Measurements from ENCODE around the gene IPPK.

IPPK gene

DNA sequence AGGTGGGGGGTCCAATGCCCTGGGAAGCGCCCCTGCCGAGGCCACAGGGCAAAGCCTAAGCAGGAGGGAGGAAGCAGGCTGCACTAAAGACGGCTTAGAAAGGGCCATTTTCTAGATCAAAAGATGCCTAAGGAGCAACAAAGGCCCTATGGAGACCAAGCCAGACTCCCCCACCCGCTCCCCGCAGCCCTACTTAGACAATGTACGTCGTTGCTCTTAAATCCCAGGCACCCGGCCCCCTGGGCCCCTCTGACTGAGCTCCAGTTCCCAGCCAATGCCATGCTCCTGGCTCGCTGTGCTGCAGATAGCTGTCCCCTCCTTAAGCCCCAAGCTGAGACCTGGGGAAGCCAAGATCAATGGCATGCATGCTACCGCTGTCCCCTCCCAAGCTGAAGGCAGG lies 10.3 kb downstream of the IPPK start:
- DNase-seq (ENCODE audit: low read depth, low spot score) = no peak
- no peak overlapping the region for H3K4me3 ChIP-seq (ENCODE audit: low read length)

DNA sequence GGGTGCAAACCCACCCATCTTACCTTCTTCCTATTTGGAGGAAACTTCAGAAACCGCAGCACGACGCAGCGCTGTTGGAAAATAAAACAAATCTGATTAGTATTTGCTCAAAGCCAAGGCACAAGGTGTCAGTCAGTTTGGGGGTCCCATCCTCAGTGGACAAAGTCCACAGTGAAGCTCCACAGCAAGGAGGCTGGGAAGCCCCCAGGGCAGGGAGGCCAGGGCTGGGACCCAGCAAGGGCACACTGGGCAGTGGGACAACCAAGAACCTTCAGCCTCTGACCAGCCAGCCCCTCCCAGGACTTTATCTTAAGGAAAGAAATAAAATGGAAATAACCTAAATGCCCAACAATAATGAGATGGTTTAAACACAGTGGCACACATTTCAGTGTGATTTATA lies 11.3 kb downstream of the IPPK start:
- no peak for DNase-seq (ENCODE audit: low read depth, low spot score)
- H3K4me3 ChIP-seq (ENCODE audit: low read length) = no peak overlapping the region

DNA sequence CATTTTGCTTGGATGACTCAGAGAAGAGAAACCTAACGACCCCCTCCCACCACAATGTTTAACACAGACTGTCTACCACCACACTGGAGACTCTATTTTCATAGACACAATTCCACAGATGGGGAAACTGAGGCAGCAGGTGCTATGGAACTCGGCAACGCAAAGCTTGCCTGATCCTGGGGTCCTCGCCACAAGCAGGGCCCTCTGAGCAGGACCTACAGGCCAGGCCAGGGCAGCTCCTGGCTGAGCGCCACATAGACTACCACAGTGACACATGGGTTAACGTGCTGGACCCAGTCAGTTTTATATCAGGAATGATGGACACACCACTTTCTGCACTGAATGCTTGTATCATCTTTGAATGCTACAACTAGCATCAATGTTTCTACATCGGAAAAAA lies 11.8 kb downstream of the IPPK start:
- no peak for DNase-seq (ENCODE audit: low read depth, low spot score)
- H3K4me3 ChIP-seq (ENCODE audit: low read length) = no peak overlapping the region

DNA sequence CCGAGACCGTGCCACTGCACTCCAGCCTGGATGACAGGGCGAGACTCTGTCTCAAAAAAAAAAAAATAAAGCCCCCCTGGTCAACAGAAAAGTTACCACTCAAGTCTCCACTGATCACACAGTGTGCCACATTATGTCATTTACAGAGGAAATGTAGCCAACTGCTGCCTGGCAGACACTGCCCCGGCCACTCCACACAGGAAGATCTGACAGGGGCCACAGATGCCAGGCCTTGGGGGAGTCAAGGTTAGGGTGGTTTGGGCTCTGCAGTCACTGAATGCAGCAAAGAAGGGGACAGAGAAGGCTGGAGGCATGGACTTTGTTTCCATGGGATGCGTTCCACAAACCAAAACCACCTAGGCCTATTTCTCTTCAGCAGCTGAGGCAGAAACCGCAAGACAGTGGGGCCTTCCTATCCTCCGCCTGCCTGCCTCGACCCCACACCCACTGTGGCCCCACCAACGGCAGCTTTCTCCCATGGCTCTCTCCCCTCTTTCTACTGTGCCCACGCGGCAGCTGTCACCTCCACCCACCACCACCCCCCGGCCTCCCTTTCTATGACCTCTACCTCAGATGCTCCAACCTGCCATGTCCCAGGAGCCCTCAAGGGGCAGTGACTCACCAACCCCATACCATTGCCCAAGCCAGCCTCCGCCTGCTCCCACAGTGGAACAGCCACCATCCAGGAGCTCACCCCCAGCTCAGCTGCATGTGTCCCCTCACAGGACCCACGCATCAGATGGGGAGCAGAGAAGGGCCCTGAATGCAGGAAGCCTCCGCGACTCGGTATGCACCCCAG lies 12.4 kb downstream of the IPPK start:
- no peak overlapping the region for H3K4me3 ChIP-seq (ENCODE audit: low read length)
- DNase-seq (ENCODE audit: low read depth, low spot score) = no peak

DNA sequence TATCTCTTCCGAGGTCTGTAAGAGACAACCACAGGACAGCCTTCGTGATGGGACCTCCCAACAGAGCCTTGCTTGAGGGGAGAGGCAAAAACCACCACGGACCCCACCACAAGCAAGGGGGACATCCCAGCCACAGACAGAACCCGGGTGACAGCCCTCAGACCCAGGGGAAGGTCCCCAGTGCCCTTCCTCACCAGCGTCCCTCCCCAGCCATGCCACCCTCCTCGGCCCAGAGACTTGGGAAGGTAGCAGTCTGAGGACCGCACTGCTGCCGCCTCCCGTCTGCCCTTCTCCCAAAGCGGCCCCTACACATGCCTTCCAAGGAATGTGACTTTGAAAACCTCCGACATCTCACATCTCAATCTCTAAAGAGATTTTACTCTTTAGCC lies 13.4 kb downstream of the IPPK start:
- no peak overlapping the region for H3K4me3 ChIP-seq (ENCODE audit: low read length)
- no peak for DNase-seq (ENCODE audit: low read depth, low spot score)

DNA sequence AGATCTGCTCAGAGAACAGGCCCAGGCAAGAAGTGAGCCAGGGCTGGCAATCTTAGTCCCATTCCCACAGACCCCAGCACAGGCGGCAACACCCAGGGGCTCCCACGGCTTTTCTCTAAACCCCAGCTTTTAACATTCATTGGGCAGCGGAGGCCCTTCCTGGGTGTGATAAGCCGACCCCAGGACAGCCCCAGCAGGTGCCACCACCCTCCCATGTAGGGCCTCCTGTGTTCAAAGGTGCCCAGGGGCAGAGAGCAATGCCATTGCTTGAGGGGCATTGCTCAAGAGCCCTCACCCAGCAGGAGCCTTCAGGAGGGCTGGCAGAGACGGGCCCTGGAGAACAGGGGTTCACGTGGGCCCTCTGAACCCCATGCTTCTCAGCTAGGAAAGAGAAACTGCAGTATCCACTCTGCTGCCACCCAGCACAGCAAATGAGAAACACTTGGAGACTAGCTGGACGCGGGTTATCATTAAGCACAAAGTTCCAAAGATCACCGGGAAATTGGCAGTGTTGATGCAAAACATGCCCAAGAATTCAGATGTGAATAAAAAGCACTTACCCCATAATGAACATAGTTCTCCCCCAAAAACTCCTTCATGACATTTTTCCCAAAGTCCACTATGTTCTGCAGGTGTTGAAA lies 13.9 kb downstream of the IPPK start:
- no peak for DNase-seq (ENCODE audit: low read depth, low spot score)
- no peak overlapping the region for H3K4me3 ChIP-seq (ENCODE audit: low read length)

DNA sequence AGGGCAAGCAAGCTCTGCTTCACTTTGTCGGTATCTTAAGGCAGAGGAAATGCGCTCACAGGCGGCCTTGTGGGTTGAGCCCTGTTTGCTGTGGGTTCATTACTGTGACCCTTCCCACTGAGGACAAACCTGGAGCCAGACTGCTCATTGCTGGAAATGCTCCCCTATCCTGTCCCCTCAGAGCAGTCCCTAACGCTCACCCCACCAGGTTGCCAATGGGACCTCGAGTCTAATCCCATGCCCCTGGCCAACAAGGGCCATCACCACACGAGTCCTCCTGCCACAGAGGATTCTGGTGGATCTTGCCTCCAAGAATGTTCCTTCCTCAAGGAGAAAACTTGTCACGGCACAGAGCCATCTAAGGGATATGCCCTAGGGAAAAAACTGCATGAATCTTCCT lies 14.6 kb downstream of the IPPK start:
- DNase-seq (ENCODE audit: low read depth, low spot score) = no peak

DNA sequence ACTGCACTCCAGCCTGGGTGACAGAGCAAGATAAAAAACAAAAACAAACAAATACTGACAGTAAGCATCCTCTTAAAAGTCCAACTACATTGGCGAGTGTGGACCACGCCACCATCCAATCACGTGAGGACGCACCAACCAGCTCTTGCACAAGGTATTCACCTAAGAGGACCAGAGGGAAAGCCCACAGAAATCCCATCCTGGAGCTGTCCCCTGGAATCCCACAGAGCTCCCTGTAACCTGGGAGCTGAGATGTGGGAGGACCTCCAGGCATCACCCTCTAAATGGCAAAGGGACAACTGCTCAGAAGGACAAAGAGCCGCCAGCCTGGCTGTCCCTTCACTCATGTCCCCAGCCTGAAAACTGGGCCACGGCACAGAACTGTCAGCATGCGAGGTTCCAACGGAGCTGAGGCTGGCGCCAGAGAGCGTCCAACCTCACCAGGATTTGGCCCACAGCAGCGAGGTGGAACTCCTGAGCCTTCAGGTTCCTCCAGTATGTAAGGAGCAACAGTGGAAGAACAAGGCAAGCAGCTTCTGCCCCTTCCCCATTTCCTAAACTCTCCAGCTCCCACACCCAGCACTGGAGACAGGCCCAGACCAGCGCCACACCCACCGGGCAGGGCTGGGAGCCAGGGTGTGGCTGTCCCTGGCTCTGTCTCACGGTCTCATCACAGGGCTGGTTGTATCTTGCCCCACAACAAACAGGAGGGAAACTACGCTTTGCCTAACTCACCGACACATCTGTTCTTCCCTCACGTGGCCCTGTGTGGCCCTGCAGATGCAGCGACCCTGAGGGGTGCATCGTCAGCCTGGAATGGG lies 15.2 kb downstream of the IPPK start:
- no peak for DNase-seq (ENCODE audit: low read depth, low spot score)
- no peak overlapping the region for H3K4me3 ChIP-seq (ENCODE audit: low read length)

More for the DNA sequence above, 14.6 kb downstream of the IPPK start:
- H3K4me3 ChIP-seq (ENCODE audit: low read length) = no peak overlapping the region

DNA sequence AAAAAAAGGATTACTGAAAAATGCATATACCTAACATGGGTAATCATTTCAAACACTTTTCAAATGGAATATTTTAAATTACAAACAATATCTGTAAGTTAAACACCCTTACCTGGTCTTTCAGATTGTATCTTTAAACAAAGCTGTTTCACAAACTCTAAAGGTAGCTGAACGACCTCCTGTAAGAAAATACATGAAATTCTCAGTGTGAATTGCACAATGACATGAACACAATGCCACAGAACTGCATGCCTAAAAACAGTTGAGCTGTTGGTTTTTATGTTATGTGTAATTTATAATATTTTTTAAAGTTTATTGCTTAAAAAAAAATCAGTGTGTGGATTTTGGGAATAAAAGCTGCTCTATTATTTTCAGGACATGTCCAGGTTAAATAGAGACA lies 17.5 kb downstream of the IPPK start:
- no peak for DNase-seq (ENCODE audit: low read depth, low spot score)
- no peak overlapping the region for H3K4me3 ChIP-seq (ENCODE audit: low read length)

DNA sequence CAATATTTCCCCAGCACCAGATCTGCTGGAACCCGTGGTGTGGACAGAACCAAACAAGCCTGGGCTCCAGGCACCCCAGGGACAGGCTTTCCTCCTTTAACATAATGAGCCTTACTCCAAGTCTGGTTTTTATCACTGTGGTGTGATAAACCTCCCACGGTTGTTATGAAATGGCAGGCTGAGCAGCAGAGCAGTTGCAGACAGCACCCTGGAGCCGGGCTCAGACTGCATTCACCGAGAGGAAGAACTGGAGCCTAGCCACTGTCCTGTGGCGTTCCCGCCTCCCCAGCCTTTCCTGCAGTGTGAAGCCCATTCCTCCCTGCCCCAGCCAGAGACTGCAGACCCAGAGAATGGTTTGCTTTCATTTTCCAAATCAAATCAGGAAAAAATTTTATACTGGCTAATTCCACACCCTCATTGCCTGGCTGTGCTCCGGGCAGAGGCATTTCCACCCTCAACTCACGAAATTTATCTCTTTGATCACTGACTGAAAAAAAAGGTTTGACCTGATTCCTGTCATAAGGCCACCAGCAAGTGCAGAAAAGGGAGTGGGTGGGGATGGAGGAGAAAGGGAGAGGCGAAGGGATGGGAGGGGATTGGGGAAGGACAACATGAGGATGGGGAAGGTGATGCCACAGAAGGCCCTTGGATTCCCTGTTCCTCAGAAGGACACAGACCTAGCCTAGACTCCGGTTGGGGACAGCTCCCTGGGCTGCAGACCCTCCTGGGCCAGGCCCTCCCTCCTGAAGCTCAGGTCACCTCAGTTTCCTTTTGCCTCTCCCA lies 18.9 kb downstream of the IPPK start:
- no peak for DNase-seq (ENCODE audit: low read depth, low spot score)
- H3K4me3 ChIP-seq (ENCODE audit: low read length) = no peak overlapping the region

DNA sequence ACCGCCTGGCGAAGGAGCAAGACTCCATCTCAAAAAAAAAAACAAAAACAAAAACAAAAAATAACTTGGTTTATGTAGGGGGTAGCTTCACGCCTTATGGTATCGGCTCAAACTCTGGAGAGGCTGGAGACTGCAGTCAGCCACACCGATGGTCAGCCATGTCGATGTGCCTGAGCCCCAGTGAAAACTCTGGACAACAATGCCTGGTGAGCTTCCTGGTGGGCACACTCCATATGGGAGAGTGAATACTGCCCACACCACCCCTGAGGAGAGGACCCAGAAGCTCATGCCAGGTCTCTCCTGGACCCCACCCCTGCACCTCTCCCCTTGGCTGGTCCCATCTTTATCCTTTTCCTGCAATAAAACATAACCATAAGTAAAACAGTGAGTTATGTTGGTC lies 19.6 kb downstream of the IPPK start:
- DNase-seq (ENCODE audit: low read depth, low spot score) = no peak
- H3K4me3 ChIP-seq (ENCODE audit: low read length) = no peak overlapping the region

DNA sequence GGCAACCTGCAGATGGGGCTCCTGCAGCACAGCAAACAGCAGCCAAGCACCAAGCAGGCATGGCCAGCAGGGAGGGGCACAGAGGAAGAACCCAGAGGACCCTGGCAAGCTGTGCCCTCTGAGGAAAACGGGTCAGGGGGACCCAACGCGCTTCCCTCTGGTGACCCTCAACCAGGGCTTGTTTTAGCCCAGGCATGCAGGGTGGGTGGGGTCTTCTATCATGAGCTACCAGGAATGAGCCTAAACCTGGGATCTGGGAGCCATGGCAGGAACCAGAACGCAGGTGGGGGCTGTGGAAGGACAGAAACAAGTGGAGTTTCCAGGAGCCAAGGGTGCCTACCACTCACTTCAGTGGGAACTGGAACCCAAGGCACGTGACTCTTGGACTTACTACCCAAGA lies 20.9 kb downstream of the IPPK start:
- DNase-seq (ENCODE audit: low read depth, low spot score) = no peak
- no peak overlapping the region for H3K4me3 ChIP-seq (ENCODE audit: low read length)

DNA sequence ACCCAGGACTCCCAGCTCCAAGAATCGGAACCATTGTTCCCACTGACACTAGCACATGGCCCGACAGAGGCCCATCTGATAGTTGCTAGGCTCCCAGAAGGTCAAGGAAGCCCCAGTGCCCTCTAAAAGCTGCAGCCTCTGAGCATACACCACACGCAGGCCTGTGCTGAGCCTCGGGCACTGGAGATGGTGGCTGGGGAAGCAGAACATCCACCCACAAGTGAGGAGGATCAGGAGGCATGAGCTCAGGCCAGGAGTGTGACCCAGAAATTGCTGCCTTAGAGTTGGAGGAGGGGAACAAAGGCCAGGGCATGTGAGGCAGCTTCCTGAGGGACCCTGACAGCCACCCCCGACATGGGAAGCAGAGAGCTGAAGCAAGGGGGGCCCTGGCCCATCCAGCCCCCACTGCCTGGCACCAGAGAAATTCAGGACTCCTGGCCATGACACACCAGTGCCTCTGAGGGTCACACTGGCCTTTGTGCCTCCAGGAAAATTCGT lies 21.4 kb downstream of the IPPK start:
- DNase-seq (ENCODE audit: low read depth, low spot score) = no peak
- no peak overlapping the region for H3K4me3 ChIP-seq (ENCODE audit: low read length)

DNA sequence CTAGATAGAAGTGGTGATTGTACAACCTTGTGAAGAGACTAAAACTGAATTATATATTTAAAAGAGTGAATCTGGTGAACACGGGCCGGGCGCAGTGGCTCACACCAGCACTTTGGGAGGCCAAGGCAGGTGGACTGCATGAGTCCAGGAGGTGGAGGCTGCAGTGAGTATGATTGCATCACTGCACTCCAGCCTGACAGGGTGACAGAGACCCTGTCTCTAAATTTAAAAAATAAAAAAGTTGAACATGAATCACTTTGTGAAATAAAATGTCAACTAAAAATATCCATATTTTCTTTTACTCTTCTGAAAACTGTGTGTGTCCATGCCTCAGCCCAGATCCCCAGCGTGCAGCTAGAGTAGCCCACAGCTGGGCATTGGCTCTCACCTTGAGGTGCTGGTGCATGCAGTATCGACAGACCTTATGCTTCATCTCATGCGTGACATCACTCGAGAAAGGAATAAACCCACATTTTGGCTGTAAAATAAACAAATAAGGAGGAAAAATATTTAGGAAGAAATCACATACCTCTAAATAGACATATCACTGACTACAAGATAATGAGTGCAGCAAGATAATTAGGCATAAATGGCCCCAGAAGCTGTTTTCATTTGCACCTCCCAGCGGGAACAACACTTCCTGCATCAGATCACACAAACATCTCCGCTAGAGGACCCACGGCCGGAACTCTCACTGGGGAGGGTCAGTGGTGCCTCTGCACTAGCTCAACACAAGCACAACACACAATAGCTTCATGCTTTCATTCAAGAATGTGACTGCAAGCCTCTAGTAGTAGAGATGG lies 22.1 kb downstream of the IPPK start:
- no peak for DNase-seq (ENCODE audit: low read depth, low spot score)
- H3K4me3 ChIP-seq (ENCODE audit: low read length) = no peak overlapping the region

DNA sequence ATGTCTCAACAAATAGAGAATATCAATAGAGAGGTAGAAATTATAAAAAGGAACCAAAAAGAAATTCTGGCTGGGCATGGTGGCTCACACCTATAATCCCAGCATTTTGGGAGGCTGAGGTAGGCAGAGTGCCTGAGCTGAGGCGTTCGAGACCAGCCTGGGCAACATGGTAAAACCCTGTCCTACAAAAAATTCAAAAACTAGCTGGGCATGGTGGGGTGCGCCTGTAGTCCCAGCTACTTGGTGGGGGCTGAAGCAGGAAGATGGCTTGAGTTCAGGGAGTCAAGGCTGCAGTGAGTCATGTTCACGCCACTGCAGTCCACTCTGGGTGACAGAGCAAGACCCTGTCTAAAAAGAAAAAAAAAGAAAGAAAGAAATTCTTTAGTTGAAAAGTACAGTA lies 24.9 kb downstream of the IPPK start:
- no peak for DNase-seq (ENCODE audit: low read depth, low spot score)
- no peak overlapping the region for H3K4me3 ChIP-seq (ENCODE audit: low read length)

DNA sequence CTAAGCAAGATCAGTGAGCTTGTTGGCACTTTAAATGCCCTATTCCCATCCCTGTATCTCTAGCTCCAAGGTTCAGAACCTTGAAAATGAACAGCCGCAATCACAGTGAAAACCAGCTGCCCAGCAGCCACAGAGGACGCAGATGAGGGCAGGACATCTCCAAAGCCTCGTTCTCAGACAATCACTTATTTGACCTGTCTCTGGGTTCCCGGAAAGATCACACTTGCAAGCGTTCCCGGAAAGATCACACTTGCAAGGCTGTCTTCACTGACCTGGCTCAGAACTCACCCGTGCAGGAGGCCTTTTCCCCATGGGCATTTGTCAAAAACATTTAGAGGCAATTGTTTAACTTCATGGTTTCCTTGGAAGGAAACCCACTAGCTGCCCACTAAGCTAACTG lies 25.7 kb downstream of the IPPK start:
- no peak for DNase-seq (ENCODE audit: low read depth, low spot score)
- H3K4me3 ChIP-seq (ENCODE audit: low read length) = no peak overlapping the region

DNA sequence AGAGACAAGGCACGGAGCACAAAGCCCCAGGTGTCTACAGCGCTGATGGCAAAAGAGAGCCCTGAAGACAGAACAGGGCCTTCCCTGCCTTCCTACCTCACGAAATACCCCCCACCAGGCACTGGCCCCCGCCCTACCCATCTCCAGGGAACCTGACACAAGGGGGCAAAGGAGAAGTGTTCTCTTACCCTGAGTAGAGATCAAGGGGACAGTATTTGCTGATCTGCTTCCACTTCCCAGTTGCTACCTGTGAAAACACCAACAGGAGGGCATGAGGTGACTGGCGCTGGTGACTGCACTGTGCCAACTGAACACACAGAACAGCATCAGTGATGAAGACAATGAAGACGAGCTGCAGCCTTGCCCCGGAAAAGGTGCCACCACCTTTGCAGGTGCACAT lies 27.4 kb downstream of the IPPK start:
- DNase-seq (ENCODE audit: low read depth, low spot score) = no peak
- H3K4me3 ChIP-seq (ENCODE audit: low read length) = no peak overlapping the region

DNA sequence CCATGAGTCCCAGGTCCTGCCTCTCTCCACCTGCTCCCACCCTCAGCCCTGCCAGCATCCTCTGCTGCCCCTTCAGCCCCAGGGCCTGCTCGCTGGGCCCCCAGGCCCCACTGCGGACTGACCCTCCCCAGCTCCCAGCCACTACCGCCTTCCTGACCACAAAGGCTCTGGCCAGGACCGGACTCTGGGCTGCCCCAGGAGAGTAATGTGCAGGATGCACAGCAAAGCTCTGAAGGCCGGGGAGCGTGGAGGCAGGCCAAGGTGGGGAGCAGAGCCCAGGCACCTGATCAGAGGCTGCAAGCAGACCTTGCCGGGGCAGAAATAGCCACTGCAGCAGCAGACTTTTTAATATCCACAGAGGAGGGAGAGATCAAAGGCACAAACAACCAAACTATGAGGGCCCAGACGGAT lies 27.9 kb downstream of the IPPK start:
- no peak overlapping the region for H3K4me3 ChIP-seq (ENCODE audit: low read length)
- DNase-seq (ENCODE audit: low read depth, low spot score) = no peak
